Caco-2 (cell line): ENCODE measurements around the gene EIF4EBP3. TPM values are rescaled to one million over a fixed set of nuclear protein-coding genes. Genes with fewer than 3 reads are reported as not detected.
A peak's percentile ranks its signal among the peaks of the same experiment; 100 is the strongest.

Experiments used
- BruUV-seq: library from RNA; stranded (reverse); fragments of 400-500 nt; replicated peaks from 2 replicates; lab custom pipeline; 2021; lab: Mats Ljungman, UMichigan
- CTCF ChIA-PET: fragments of 300-600 bp; sonication (Branson Sonifier 250); formaldehyde crosslinking; loops from one replicate; lab custom pipeline; 2022; ENCODE audit warnings: antibody characterized with exemption; lab: Charles Lee
- POLR2A ChIA-PET: fragments of 300-600 bp; sonication (Branson Sonifier 250); formaldehyde crosslinking; loops from one replicate; lab custom pipeline; 2022; ENCODE audit warnings: antibody characterized with exemption; lab: Charles Lee
- DNase-seq, 2 experiments: peaks; one replicate each; pipeline versions ENCODE4 v3.0.0 to v3.0.0-alpha.2; 2020 to 2022
- H3K27me3 ChIP-seq: replicated peaks from 2 replicates; pipeline ENCODE4 v1.6.0; 2011; ENCODE audit warnings: low read length; ENCODE audit not compliant: control insufficient read depth, insufficient read depth
- H3K36me3 ChIP-seq: 2 replicates; pipeline ENCODE4 v1.5.1; 2011; ENCODE audit warnings: low read length; ENCODE audit not compliant: control insufficient read depth, insufficient read depth
- H3K4me1 ChIP-seq: fragments of 250-450 bp; sonication (Bioruptor Pico); 2 replicates; pipeline ENCODE4 v1.5.1; 2020; ENCODE audit warnings: mild to moderate bottlenecking
- H3K4me3 ChIP-seq: 2 replicates; pipeline ENCODE4 v1.5.1; 2011; ENCODE audit warnings: low read depth, mild to moderate bottlenecking, control low read depth, low read length
- H3K9me3 ChIP-seq: fragments of 250-450 bp; sonication (Bioruptor Pico); 2 replicates; pipeline ENCODE4 v1.5.1; 2020; ENCODE audit warnings: mild to moderate bottlenecking, moderate library complexity
- H3K27ac Mint-ChIP-seq: one replicate; pipeline ENCODE4 v1.8.0; 2022; ENCODE audit warnings: mixed read lengths; ENCODE audit not compliant: unreplicated experiment
- H3K27me3 Mint-ChIP-seq: one replicate; pipeline ENCODE4 v1.8.0; 2022; ENCODE audit warnings: mixed read lengths; ENCODE audit not compliant: insufficient read depth, unreplicated experiment
- H3K36me3 Mint-ChIP-seq: one replicate; pipeline ENCODE4 v1.8.0; 2022; ENCODE audit warnings: mild to moderate bottlenecking, mixed read lengths; ENCODE audit not compliant: insufficient read depth, unreplicated experiment
- H3K4me1 Mint-ChIP-seq: one replicate; pipeline ENCODE4 v1.8.0; 2022; ENCODE audit warnings: low read depth, mixed read lengths; ENCODE audit not compliant: unreplicated experiment
- H3K4me3 Mint-ChIP-seq: one replicate; pipeline ENCODE4 v1.8.0; 2022; ENCODE audit warnings: mild to moderate bottlenecking, moderate library complexity, mixed read lengths; ENCODE audit not compliant: unreplicated experiment
- H3K9me3 Mint-ChIP-seq: one replicate; pipeline ENCODE4 v1.8.0; 2022; ENCODE audit warnings: mixed read lengths; ENCODE audit not compliant: unreplicated experiment
- CTCF ChIP-seq, 2 experiments: fragments of 200-600 bp in 1 of 2; IDR thresholded peaks; 1 replicate in 1 of 2; 2 replicates in 1 of 2; pipeline versions ENCODE4 v1.5.1 to v1.8.0; 2011 to 2022; ENCODE audit warnings: antibody characterized with exemption in 1 of 2, control low read depth in 1 of 2, inconsistent platforms in 1 of 2, low read depth in 1 of 2, low read length in 1 of 2, mild to moderate bottlenecking in 1 of 2, moderate library complexity in 1 of 2; ENCODE audit not compliant: insufficient read depth in 1 of 2, severe bottlenecking in 1 of 2, unreplicated experiment in 1 of 2
- intact Hi-C: fragments of 100-400 bp; cut with micrococcal nuclease; formaldehyde crosslinking; loops from one replicate; pipeline ENCODE4 v1.10.0; 2022; ENCODE audit not compliant: unreplicated experiment
- total RNA-seq: library from RNA; stranded (reverse); gene quantifications from 2 replicates; pipeline ENCODE4 v1.2.3, GENCODE V29; 2022

EIF4EBP3 gene
- total RNA-seq, 1 experiment from 2014 or later: 7.6 TPM

- Mint-ChIP-seq H3K9me3 (no peaks in the 10 kb centered on the region), H3K4me1 (peaks cover 20% of the 10 kb centered on the region), H3K27ac (peak overlapping the region; percentile 88), H3K27me3 (no peaks in the 10 kb centered on the region), H3K4me3 (peak overlapping the region; percentile 69), H3K36me3 (peaks cover 93% of the 10 kb centered on the region)
- no peak for DNase-seq
- intact Hi-C loops: no loop called here
- CTCF ChIA-PET: interaction anchor here (1.3 to 1.7 kb wide), 4 partner anchors 9 to 175 kb away, joined by 3 to 10 read pairs (median 4); partner anchors contain the start of genes CD14, SRA1 and ZMAT2
- TF ChIP-seq CTCF (IDR thresholded peaks at IDR 0.05; ENCODE audit: insufficient read depth in 1 of 2, low read depth in 1 of 2, low read length in 1 of 2, severe bottlenecking in 1 of 2, unreplicated experiment in 1 of 2): no peak
- H3K27me3 ChIP-seq: no peaks in the 10 kb centered on the region
- BruUV-seq: no TSS peak
- H3K9me3 ChIP-seq: no peaks in the 10 kb centered on the region
- POLR2A ChIA-PET: interaction anchor here (1.1 to 2.1 kb wide), 7 partner anchors 9 to 163 kb away, joined by 3 to 30 read pairs (median 8); partner anchors contain the start of genes APBB3, HARS1, HARS2 and IK
- peaks cover 6% of the 10 kb centered on the region for H3K36me3 ChIP-seq
- H3K4me3 ChIP-seq: peak overlapping the region; percentile 38
- H3K4me1 ChIP-seq: peaks cover 13% of the 10 kb centered on the region
Measured at GRCh38 chr5:140548300-140548688, 832 bp downstream of the EIF4EBP3 start.

- TF ChIP-seq CTCF (IDR thresholded peaks at IDR 0.05; ENCODE audit: insufficient read depth in 1 of 2, low read depth in 1 of 2, low read length in 1 of 2, severe bottlenecking in 1 of 2, unreplicated experiment in 1 of 2): no peak
- peaks cover 13% of the 10 kb centered on the region for H3K4me1 ChIP-seq
- H3K9me3 Mint-ChIP-seq: no peaks in the 10 kb centered on the region
- H3K4me1 Mint-ChIP-seq: peaks cover 25% of the 10 kb centered on the region
- BruUV-seq: no TSS peak
- intact Hi-C loops: no loop called here
- peaks cover 6% of the 10 kb centered on the region for H3K36me3 ChIP-seq
- POLR2A ChIA-PET: interaction anchor here (1.8 to 2.1 kb wide), 2 partner anchors 9 to 15 kb away, joined by 14 to 29 read pairs; partner anchors contain the start of genes APBB3 and SRA1
- no peaks in the 10 kb centered on the region for H3K27me3 ChIP-seq
- peak overlapping the region; percentile 64 for H3K27ac Mint-ChIP-seq
- peaks cover 95% of the 10 kb centered on the region for H3K36me3 Mint-ChIP-seq
- CTCF ChIA-PET: no interaction called here
- H3K27me3 Mint-ChIP-seq: no peaks in the 10 kb centered on the region
- peak overlapping the region; percentile 69 for H3K4me3 Mint-ChIP-seq
- H3K9me3 ChIP-seq: no peaks in the 10 kb centered on the region
- no peak overlapping the region for H3K4me3 ChIP-seq
- no peak for DNase-seq
Measured at GRCh38 chr5:140548791-140549190, 1.3 kb downstream of the EIF4EBP3 start.

GRCh38 chr5:140549237-140550144, 2.0 kb downstream of the EIF4EBP3 start:
- H3K36me3 Mint-ChIP-seq: peaks cover 92% of the 10 kb centered on the region
- ChIA-PET POLR2A (no interaction called here), CTCF (no interaction called here)
- H3K4me3 Mint-ChIP-seq: peak overlapping the region; percentile 69
- H3K4me1 Mint-ChIP-seq: peaks cover 28% of the 10 kb centered on the region
- intact Hi-C loops: no loop called here
- no peaks in the 10 kb centered on the region for H3K27me3 ChIP-seq
- peaks cover 13% of the 10 kb centered on the region for H3K4me1 ChIP-seq
- BruUV-seq: no TSS peak
- no peak overlapping the region for H3K4me3 ChIP-seq
- peak overlapping the region; percentile 64 for H3K27ac Mint-ChIP-seq
- TF ChIP-seq CTCF (IDR thresholded peaks at IDR 0.05; ENCODE audit: insufficient read depth in 1 of 2, low read depth in 1 of 2, low read length in 1 of 2, severe bottlenecking in 1 of 2, unreplicated experiment in 1 of 2): no peak
- H3K9me3 ChIP-seq: no peaks in the 10 kb centered on the region
- no peaks in the 10 kb centered on the region for H3K27me3 Mint-ChIP-seq
- peaks cover 6% of the 10 kb centered on the region for H3K36me3 ChIP-seq
- DNase-seq: no peak
- H3K9me3 Mint-ChIP-seq: no peaks in the 10 kb centered on the region
